Astrocyte of the cerebellum (primary cell): ENCODE results near the gene PHOX2B.

Source experiments
- DNase-seq: peaks from one replicate; pipeline ENCODE4 v3.0.0-alpha.2; 2011; ENCODE audit warnings: low read depth
- H3K4me3 ChIP-seq: 2 replicates; pipeline ENCODE4 v1.5.1; 2011; ENCODE audit warnings: mild to moderate bottlenecking, low read depth, low read length, moderate library complexity
- in situ Hi-C: cut with HindIII; loops from 2 replicates; pipeline ENCODE4 v1.10.0; 2017; ENCODE audit warnings: low sequenced_read_pairs
- TF ChIP-seq, protein P1 (sequence below): IDR thresholded peaks from 2 replicates; pipeline ENCODE4 v1.5.1; 2012; ENCODE audit warnings: low read length, low read depth, moderate library complexity, mild to moderate bottlenecking; ENCODE audit errors: missing control alignments

The PHOX2B gene

DNA sequence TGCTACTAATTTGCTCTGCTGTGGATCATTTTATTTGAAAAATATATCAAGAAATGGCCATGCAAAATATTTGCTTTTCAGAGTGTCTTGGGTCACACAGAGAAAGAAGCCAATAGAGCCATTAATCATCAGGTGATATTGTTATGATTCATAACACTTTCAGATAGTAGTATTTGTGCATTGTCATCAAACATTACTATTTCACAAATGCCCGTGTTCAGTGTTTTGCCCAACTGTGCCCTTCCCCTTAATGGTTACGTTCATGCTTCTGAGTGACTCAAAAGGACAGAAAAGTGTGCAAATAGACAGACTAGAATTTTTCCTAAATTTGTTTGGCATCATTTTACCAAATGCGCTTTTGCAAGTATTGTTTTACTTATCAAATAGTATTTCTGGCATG is 46.5 kb downstream of the PHOX2B start:
- in situ Hi-C loops, result loop anchor here (25.0 kb wide), 1 partner anchor 185 kb away; no protein-coding TSS in a partner anchor

DNA sequence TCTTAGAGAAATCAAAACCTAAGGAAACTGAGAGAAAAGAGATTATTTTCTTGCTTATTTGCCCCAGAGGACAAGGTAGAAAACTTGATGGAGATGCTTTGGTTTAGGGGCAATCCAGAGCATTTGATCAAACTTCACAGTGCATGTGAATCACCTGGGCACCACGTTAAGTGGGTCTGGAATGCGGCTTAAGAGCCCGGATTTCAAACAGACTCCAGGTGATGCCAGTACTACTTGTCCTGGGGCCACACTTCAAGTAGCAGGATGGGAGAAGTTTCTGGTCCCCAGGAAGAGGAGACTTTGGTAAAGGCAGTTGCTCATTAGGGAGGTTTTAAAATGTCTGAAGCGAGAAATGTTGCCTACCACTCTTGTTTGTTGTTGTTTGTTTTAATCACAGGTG is 51.8 kb downstream of the PHOX2B start:
- TF ChIP-seq, protein P1, sequence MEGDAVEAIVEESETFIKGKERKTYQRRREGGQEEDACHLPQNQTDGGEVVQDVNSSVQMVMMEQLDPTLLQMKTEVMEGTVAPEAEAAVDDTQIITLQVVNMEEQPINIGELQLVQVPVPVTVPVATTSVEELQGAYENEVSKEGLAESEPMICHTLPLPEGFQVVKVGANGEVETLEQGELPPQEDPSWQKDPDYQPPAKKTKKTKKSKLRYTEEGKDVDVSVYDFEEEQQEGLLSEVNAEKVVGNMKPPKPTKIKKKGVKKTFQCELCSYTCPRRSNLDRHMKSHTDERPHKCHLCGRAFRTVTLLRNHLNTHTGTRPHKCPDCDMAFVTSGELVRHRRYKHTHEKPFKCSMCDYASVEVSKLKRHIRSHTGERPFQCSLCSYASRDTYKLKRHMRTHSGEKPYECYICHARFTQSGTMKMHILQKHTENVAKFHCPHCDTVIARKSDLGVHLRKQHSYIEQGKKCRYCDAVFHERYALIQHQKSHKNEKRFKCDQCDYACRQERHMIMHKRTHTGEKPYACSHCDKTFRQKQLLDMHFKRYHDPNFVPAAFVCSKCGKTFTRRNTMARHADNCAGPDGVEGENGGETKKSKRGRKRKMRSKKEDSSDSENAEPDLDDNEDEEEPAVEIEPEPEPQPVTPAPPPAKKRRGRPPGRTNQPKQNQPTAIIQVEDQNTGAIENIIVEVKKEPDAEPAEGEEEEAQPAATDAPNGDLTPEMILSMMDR, result no peak
- in situ Hi-C loops, result no loop called here
- H3K4me3 ChIP-seq, result no peak overlapping the region
- DNase-seq, result no peak

More for the DNA sequence above, 46.5 kb downstream of the PHOX2B start:
- DNase-seq, result no peak
- TF ChIP-seq, protein P1, result no peak
- no peak overlapping the region for H3K4me3 ChIP-seq

DNA sequence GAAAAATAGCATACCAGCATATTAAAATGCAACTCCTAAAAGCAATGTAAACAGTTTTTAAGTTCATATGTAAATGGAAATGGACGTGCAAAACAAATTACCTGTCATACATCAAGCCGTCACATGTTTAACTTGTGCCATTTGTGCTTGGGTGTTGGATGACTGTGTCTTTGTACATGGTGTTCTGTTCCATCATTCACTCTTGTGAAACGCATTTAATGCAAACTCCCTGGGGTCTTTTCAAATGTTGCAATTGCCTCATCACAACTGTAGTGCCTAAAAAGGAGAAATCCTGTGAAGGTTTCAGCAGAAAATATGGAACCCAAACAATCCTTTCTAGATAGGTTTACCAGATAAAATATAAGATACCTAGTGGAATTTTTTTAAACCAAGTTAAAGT is 52.4 kb downstream of the PHOX2B start:
- TF ChIP-seq, protein P1, result no peak
- no peak for DNase-seq
- in situ Hi-C loops, result no loop called here
- H3K4me3 ChIP-seq, result no peak overlapping the region
